A673 (cell line): ENCODE results near the gene SPTAN1. TPM values are rescaled to one million over a fixed set of nuclear protein-coding genes. Genes with fewer than 3 reads are reported as not detected.
"Not testable (repeated sequence)": the region's sequence is repeated elsewhere in the genome, so short reads cannot be mapped to it uniquely, and the experiment has no call there.

Source experiments
- BruUV-seq: library from RNA; stranded (reverse); fragments of 400-500 nt; replicated peaks from 2 replicates; lab custom pipeline; 2021; lab: Mats Ljungman, UMichigan
- CTCF ChIA-PET: fragments of 300-600 bp; sonication (Branson Sonifier 250); formaldehyde crosslinking; loops from one replicate; lab custom pipeline; 2022; ENCODE audit warnings: antibody characterized with exemption; lab: Charles Lee
- POLR2A ChIA-PET: fragments of 300-600 bp; sonication (Branson Sonifier 250); formaldehyde crosslinking; loops from one replicate; lab custom pipeline; 2022; ENCODE audit warnings: antibody characterized with exemption; ENCODE audit not compliant: low non-redundant PET; lab: Charles Lee
- DNase-seq: peaks from one replicate; pipeline ENCODE4 v3.0.0-alpha.2; 2015; ENCODE audit warnings: low spot score
- H3K27ac ChIP-seq: fragments of 200-600 bp; sonication (generic); 2 replicates; pipeline ENCODE4 v1.5.1; 2016; ENCODE audit warnings: mixed run types, low read depth, mild to moderate bottlenecking, mixed read lengths, antibody characterized with exemption, low read length; ENCODE audit not compliant: poor library complexity, severe bottlenecking
- H3K27me3 ChIP-seq: fragments of 200-600 bp; sonication (generic); replicated peaks from 2 replicates; pipeline ENCODE4 v1.6.1; 2017; ENCODE audit warnings: mixed run types, low read depth, mild to moderate bottlenecking, mixed read lengths, antibody characterized with exemption, low read length; ENCODE audit not compliant: insufficient read depth, poor library complexity
- H3K36me3 ChIP-seq: fragments of 200-600 bp; sonication (generic); 2 replicates; pipeline ENCODE4 v1.6.1; 2016; ENCODE audit warnings: mixed run types, mild to moderate bottlenecking, mixed read lengths, antibody characterized with exemption, low read length; ENCODE audit not compliant: insufficient read depth, poor library complexity, severe bottlenecking
- H3K4me1 ChIP-seq: fragments of 200-600 bp; sonication (generic); 2 replicates; pipeline ENCODE4 v1.6.1; 2017; ENCODE audit warnings: mixed run types, mild to moderate bottlenecking, mixed read lengths, antibody characterized with exemption, low read length; ENCODE audit not compliant: insufficient read depth, poor library complexity, severe bottlenecking
- H3K4me3 ChIP-seq: fragments of 200-600 bp; sonication (generic); 2 replicates; pipeline ENCODE4 v1.5.1; 2016; ENCODE audit warnings: low read depth, mixed run types, mild to moderate bottlenecking, mixed read lengths, low read length; ENCODE audit not compliant: poor library complexity, severe bottlenecking
- H3K9me3 ChIP-seq: fragments of 200-600 bp; sonication (generic); 2 replicates; pipeline ENCODE4 v1.6.1; 2016; ENCODE audit warnings: mixed run types, low read depth, mild to moderate bottlenecking, mixed read lengths, antibody characterized with exemption, low read length; ENCODE audit not compliant: poor library complexity, severe bottlenecking
- EZH2 ChIP-seq: fragments of 200-600 bp; sonication (generic); IDR thresholded peaks from 2 replicates; pipeline ENCODE4 v1.6.1; 2017; ENCODE audit warnings: borderline replicate concordance, low read depth, mild to moderate bottlenecking, mixed read lengths, antibody characterized with exemption, low read length; ENCODE audit not compliant: poor library complexity, severe bottlenecking
- intact Hi-C: fragments of 100-400 bp; cut with micrococcal nuclease; formaldehyde crosslinking; loops from one replicate; pipeline ENCODE4 v1.10.0; 2022; ENCODE audit not compliant: unreplicated experiment
- total RNA-seq: library from RNA; stranded (reverse); gene quantifications from 2 replicates; pipeline ENCODE4 v1.2.3, GENCODE V29; 2021
- TF ChIP-seq, protein P1 (sequence below): fragments of 300-800, 200-600 bp; sonication (generic); conservative IDR thresholded peaks from 2 replicates; pipeline ENCODE4 v1.5.1; 2017; ENCODE audit warnings: low read depth, mild to moderate bottlenecking, antibody characterized with exemption, low read length, moderate library complexity, mixed read lengths

The SPTAN1 gene
- total RNA-seq, 1 experiment from 2014 or later = 262 TPM

DNA sequence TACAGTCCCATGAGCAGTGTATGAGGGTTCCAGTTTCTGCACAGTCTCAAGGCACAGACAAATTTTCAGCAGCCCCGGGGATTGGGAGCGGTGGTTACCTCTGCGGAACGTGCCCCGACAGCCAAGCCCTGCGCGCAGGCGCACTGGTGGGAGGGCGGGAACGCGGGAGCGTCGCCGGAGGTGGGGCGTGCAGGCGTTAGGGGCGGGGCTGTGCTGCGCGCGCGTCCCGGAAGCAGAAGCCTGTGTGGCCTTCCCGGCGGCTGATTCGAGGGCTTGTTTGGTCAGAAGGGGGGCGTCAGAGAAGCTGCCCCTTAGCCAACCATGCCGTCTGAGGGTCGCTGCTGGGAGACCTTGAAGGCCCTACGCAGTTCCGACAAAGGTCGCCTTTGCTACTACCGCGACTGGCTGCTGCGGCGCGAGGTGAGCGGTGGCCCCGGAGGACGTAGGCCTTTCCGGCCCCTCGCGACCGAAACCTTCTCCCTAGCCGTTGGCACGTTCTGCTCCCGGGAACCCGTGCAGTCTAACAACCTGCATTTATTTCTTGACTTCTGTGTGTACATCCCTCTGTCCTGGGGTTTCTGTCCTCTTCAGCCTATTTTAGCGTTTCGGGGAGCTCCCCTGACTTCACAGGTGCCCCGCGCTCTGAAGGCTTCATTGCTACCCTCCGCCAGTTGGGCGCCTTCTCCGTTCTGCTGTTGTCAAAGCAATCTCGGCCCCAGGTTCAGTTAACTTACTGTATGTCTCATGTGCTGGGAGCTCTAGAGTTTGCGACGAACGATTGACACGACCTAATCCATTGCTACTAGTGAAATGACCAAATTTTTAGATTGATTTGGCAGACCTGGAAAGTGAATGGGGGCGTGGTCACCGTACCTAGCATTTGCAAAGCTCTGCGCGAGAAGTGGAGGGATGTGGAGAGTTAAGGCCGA, 47.6 kb upstream of the SPTAN1 start, which contains the start of gene GLE1:
GLE1 (plus strand) TSS at position 235 of the 929 bp plus-strand sequence; CDS start at position 322, 87 bp downstream.
- Histone ChIP-seq H3K9me3 (no peaks in the 10 kb centered on the region), H3K27ac (peak within 1 kb of the TSS; percentile 74), H3K4me1 (peaks cover 6% of the 10 kb centered on the region), H3K36me3 (peaks cover 25% of the 10 kb centered on the region), H3K4me3 (peak within 1 kb of the TSS; percentile 79), H3K27me3 (no peaks in the 10 kb centered on the region)
- BruUV-seq = no TSS peak
- DNase-seq = peak; percentile 96
- POLR2A ChIA-PET = no interaction called here
- TF ChIP-seq, protein P1, sequence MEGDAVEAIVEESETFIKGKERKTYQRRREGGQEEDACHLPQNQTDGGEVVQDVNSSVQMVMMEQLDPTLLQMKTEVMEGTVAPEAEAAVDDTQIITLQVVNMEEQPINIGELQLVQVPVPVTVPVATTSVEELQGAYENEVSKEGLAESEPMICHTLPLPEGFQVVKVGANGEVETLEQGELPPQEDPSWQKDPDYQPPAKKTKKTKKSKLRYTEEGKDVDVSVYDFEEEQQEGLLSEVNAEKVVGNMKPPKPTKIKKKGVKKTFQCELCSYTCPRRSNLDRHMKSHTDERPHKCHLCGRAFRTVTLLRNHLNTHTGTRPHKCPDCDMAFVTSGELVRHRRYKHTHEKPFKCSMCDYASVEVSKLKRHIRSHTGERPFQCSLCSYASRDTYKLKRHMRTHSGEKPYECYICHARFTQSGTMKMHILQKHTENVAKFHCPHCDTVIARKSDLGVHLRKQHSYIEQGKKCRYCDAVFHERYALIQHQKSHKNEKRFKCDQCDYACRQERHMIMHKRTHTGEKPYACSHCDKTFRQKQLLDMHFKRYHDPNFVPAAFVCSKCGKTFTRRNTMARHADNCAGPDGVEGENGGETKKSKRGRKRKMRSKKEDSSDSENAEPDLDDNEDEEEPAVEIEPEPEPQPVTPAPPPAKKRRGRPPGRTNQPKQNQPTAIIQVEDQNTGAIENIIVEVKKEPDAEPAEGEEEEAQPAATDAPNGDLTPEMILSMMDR = no peak
- TF ChIP-seq EZH2 = no peak
- intact Hi-C loops = no loop called here
- CTCF ChIA-PET = interaction anchor here (0.9 kb wide), 1 partner anchor 66 kb away, joined by 4 read pairs; no protein-coding TSS in a partner anchor

DNA sequence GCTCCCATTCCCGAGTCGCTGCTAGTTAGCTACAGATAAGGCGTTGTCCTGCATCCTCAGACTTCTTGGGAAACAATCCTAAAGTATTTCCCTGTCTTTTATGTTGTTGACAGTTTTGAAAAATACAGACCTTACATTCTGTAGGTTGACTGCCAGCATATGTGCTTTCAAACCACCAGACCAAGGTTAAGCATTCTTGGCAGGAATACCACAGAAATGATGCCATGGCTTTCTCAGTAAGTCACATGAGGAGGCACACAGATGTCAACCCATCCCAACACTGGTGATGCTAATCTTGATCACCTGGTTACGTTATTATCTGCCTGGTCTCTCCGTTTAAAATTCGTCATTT, 47.0 kb upstream of the SPTAN1 start:
- peaks cover 22% of the 10 kb centered on the region for H3K36me3 ChIP-seq
- intact Hi-C loops = no loop called here
- ChIA-PET POLR2A (interaction anchor here (0.6 kb wide), 1 partner anchor 23 kb away, joined by 12 read pairs; no protein-coding TSS in a partner anchor), CTCF (interaction anchor here (0.9 kb wide), 1 partner anchor 67 kb away, joined by 4 read pairs; no protein-coding TSS in a partner anchor)
- H3K4me3 ChIP-seq = peak overlapping the region; percentile 79
- no peak for DNase-seq
- BruUV-seq = TSS peak; percentile 55
- H3K27ac ChIP-seq = peak overlapping the region; percentile 74
- no peaks in the 10 kb centered on the region for H3K9me3 ChIP-seq
- peaks cover 6% of the 10 kb centered on the region for H3K4me1 ChIP-seq
- TF ChIP-seq, protein P1 = no peak
- TF ChIP-seq EZH2 = no peak
- H3K27me3 ChIP-seq = no peaks in the 10 kb centered on the region

DNA sequence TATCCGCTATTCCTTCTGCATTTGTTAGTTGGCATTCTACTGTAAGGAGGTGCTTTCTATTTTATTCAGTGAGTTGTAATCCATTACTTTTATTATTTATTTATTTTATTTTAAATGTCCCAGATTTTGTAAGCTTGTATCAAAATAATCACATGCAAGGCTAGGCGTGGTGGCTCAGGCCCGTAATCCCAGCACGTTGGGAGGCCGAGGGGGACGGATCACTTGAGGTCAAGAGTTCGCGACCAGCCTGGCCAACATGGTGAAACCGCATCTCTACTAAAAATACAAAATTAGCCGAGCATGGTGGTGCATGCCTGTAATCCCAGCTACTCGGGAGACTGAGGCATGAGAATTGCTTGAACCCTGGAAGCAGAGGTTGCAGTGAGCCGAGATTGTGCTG, 46.5 kb upstream of the SPTAN1 start:
- POLR2A ChIA-PET = interaction anchor here (0.6 kb wide), 1 partner anchor 22 kb away, joined by 12 read pairs; no protein-coding TSS in a partner anchor
- H3K27me3 ChIP-seq, H3K9me3 ChIP-seq, BruUV-seq, DNase-seq, H3K27ac ChIP-seq, CTCF ChIA-PET, H3K4me1 ChIP-seq, intact Hi-C loops: not testable (repeated sequence)
- peak overlapping the region; percentile 79 for H3K4me3 ChIP-seq
- peaks cover 20% of the 10 kb centered on the region for H3K36me3 ChIP-seq
